Right renal cortex interstitium (tissue), 3 donors: ENCODE measurements around the gene ZFYVE28. TPM values are rescaled to one million over a fixed set of nuclear protein-coding genes. Genes with fewer than 3 reads are reported as not detected.

Experiments used
- DNase-seq, 3 donors: peaks; one replicate each; pipeline ENCODE4 v3.0.0-alpha.2; 2013; ENCODE audit warnings: low read depth in 3 of 3, low spot score in 2 of 3
- polyA plus RNA-seq, 3 donors: library from polyadenylated mRNA; unstranded; fragments of 120-200 nt; gene quantifications; one replicate each; pipeline ENCODE4 v1.2.1, GENCODE V29; 2013; ENCODE audit not compliant: insufficient read length in 3 of 3

ZFYVE28 gene
- polyA plus RNA-seq, 3 donors, result 1.7 to 1.8 (median 1.8) TPM

- DNase-seq, result no peak
Observed at GRCh38 chr4:2264481-2265041, 153.9 kb downstream of the ZFYVE28 start.

DNA sequence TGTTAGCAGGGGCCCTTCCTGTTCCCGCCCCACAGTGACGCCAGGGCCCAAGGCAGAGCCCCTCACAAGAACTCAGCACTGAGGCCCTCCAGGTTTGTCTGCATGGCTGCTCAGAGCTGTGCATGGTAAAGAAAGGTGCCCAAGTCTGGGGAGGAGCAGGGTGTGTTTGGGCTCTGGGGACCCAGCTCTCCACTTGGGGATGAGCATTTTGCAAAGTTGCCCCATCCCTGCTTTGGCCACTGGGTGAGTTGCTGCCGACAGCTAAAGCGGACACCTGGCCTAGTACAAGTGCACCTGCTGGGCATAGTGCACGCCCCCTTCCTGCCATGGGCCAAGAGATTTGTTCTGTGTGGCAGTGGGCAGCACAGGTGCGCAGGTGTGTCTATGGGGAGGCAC is 154.5 kb downstream of the ZFYVE28 start:
- no peak for DNase-seq

GRCh38 chr4:2262944-2263250 is 155.5 kb downstream of the ZFYVE28 start:
- no peak for DNase-seq

DNA sequence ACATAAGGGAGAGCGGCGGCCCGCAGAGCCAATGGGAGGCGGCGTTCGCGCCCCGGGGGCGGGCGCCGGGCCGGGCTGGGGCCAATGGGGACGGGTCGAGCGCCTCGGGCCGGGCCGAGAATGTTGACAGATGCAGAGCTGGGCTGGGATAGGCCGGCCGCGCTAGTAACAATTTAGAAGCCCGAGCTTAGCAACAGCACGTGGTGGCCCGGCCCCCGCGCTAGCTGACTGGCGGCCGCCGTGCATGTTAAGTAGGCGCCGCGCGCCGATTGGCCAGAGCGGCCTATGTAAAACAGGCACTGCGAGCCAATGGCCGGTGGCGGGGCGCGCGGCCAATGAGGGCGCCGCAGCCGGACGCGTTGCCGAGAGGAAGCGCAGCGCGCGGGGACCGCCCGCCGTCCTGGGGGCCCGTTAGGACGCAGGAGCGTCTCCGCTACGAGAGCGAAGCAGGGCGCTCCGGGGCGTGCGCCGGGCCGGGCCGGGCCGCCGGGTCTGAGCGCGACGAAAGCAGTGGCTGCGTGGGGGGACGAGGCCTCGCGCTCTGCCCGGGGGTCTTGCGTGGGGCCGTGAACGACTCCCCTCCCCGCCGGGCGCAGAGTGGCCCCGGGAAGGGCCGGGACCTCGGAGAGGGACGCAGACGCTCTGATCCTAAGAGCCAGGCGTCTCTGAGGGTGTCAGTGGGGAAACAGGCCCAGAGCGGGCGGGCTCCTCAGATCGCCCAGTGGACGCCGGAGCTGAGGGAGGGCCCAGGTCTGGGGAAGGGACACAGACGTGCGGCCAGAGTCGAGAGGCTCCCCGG is 156.1 kb downstream of the ZFYVE28 start:
- peak; percentile 89 to 97 (median 96) for DNase-seq

DNA sequence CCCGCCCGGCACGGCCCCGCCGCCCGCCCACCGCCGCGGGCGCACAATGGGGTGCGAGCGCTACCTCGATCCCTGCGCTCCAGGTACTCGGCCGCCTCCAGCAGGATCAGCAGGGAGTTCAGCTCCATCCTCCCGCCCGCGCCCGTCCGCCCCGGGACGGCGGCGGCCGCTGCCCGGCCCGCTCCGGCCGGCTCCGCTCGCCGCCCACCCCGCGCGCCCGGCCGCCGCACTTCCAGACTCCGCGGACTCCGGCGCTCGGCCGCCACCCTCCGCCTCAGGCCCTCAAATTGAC is 156.6 kb downstream of the ZFYVE28 start, which contains the start of gene MXD4:
TSS of gene MXD4 (minus strand) at position 257 of the 292 bp plus-strand sequence. CDS start at position 128, 129 bp downstream.
- DNase-seq, result no peak

DNA sequence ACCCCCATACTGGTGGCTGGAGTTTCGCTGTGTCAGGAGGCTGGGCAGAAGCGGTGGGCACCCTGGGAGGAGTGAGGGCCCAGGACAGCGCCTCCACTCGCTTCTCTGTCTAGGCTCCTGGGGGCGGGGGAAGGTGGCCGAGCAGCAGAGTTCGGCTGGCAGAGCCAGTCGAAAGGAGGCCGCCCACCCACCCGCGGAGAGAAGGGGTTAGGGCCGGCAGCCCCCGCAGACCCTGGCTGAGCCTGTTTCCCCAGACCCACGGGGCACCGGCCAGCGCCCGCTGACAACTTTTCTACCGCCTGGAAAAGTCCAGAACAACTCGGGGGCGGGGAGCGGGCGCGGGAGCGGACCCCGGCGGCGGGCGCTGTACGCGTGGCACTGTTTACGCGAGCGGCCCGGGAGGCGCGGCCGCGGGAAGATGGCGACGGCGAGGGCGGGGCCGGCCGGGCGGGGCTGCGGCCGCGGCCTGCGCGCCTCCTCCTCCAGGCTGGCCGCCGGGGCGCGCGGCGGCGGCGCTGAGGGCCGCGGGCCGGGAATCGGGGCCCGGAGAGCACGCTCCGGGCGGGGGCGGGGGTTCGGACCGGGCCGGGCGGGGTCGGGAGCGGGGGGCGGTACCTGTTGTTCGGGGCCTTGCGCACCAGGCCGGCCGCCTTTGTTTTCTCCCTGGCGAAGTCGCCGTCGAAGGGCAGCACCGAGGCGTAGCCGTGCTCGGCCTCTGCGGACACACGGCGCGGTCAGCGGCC is 157.2 kb downstream of the ZFYVE28 start:
- DNase-seq, result no peak

- DNase-seq, result no peak
Observed at GRCh38 chr4:2260344-2261109, 157.9 kb downstream of the ZFYVE28 start.

GRCh38 chr4:2259541-2260343 is 158.7 kb downstream of the ZFYVE28 start:
- DNase-seq, result no peak

DNA sequence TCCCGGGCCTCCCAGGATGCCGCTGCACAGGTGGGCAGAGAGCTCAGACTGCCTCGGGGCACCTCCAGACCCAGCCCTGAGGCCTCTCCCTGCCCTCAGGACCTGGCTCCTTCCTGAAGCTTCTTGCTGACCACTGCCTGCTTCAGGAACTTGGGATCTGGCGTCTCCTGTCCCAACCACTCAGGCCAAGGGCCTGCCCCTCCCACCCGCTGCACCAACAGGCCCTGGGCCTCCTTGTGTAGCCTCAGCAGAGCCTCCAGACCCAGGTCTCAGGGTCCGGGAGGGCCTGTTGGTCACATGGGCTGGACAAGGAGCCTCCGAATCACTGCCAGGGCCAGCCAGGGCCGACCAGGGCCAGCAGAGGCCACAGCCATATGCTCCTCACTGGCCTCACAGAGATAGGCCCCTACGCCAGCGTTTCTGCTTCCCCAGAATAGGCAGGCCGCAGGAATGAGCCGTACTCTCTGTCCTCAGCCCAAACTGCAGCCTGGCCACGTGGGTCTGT is 159.4 kb downstream of the ZFYVE28 start:
- no peak for DNase-seq

- DNase-seq, result no peak
Observed at GRCh38 chr4:2258091-2259035, 160.1 kb downstream of the ZFYVE28 start.

DNA sequence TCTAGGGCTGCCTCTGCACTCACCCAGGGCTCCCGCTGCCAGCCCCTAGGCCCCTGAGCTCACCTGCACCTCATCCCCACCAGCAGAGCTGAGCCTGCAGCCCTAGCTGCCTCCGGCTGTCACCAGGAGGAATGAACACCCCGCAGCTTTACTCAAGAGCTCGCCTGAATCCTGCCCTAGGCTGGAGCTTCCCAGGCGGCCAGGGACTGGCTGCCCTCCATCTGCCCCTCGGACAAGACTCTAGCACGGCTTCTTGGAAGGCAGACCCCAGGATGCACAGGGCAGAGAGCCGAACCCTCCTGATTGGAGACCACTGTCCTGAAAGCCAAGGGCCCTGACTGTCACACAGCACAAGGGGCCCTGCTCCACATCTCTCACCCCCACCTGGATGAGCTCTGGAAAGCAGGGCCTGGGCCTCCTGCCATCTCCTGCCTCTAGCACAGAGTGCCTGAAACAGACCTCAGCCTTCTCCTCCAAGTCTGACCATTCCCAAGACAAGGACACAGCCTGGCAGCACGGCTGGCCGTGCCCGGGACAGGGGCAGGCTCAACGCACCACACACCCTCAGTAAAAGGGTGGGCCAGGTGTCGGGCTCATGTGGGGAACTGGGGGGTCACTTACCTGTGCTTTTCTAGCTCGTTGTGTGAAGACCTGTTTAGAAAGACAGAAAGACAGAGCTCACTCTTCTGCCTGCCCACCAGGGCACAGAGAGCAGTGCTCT is 160.9 kb downstream of the ZFYVE28 start:
- no peak for DNase-seq

DNA sequence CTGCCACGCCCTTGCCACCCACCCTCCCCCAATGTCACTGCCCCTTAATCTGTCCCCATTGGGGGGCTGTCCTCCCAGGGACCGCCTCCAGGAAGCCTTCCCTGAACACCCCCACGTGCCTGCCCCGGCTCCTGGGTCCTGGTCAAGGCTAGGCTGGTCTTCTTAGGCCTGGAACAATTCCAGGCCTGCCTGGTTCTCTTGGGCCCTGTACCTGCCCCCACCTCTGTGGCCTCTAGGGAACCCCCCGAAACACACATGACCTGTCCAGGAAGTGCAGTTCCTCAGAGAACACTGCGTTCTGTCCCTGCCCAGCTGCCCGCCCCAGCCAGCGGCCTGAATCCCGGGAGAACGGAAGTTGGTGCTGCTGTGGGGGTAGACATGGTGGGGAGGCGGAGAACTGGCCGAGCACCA is 161.7 kb downstream of the ZFYVE28 start:
- no peak for DNase-seq

DNA sequence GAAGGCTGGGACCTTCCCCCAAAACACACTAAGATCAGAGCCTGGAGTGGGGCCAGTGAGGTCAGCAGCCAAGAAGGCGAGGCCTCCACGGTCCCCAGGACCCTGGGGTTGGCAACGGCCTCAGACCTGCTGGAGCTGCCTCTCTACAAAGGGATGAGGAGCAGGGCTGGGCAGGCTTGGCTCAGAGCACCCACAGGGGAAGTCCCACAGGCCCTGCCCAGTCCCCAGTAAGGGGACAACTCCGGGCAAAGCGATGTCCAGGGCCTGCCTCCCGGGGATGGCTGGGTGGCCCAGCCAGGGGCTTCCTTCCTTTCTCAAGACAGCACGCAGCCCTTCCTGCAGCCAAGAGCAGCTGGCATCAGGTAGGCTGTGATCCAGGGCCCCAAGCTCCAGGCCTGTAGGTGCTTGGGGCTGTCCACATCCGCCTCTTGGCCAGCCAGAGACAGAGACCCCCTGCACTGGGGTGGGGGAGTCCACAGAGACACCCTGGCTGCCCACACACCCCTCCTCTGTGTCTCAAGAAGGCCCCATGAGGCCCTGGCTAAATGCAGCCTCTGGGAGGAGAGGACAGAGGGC is 162.2 kb downstream of the ZFYVE28 start:
- no peak for DNase-seq

DNA sequence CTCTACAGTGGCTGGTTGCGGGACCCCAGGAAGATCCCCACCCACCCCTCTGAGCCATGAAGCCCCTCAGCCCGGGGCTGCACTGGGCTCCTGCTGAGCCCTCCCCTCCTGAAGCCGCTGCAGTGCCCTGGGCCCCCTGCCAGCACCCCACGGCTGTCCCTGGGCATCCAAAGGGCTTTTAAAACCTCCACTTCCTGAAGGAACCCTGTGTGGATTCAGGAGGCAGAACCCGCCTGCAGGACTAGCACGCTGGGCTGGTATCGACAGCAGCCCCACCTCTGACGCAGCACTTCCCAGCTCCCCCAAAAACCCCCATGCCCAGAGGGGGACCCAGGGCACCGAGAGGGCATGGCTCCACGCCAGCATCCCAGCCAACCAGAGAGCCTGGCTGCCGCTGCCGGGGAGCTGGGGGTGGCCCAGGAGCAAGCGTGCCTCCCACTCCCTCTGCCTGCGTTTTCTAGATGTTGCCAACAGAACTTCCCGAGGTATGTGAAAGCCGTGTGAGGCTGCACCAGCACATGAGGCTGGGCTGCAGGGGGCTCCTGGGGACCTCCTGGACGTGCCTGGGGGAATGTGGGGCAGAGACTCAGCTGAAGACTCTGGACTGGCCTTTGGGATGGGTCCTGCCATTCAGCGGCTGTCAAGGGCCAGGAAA is 162.8 kb downstream of the ZFYVE28 start:
- DNase-seq, result no peak

GRCh38 chr4:2254665-2255500 is 163.6 kb downstream of the ZFYVE28 start:
- no peak for DNase-seq

- DNase-seq, result no peak
Observed at GRCh38 chr4:2253160-2254084, 165.0 kb downstream of the ZFYVE28 start.
